ENCODE measurements around the gene BPTF.
"Not testable (repeated sequence)": the region's sequence is repeated elsewhere in the genome, so short reads cannot be mapped to it uniquely, and the experiment has no call there.

BPTF gene

GRCh38 chr17:67902511-67903231 is 77.4 kb downstream of the BPTF start:
- no peak for DNase-seq

GRCh38 chr17:67905298-67905697 is 80.0 kb downstream of the BPTF start:
- not testable (repeated sequence) for DNase-seq

GRCh38 chr17:67910117-67910803 is 85.0 kb downstream of the BPTF start:
- not testable (repeated sequence) for DNase-seq

- no peak for DNase-seq
Observed at GRCh38 chr17:67911059-67911782, 85.9 kb downstream of the BPTF start.

DNA sequence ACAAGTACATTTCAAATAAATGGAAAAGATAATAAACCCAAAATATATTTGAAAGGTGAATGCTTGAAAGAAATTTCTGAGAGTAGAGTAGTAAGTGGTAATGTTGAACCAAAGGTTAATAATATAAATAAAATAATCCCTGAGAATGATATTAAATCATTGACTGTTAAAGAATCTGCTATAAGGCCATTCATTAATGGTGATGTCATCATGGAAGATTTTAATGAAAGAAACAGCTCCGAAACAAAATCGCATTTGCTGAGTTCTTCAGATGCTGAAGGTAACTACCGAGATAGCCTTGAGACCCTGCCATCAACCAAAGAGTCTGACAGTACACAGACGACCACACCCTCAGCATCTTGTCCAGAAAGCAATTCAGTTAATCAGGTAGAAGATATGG is 86.8 kb downstream of the BPTF start:
- no peak for DNase-seq

- no peak for DNase-seq
Observed at GRCh38 chr17:67912656-67913055, 87.4 kb downstream of the BPTF start.

DNA sequence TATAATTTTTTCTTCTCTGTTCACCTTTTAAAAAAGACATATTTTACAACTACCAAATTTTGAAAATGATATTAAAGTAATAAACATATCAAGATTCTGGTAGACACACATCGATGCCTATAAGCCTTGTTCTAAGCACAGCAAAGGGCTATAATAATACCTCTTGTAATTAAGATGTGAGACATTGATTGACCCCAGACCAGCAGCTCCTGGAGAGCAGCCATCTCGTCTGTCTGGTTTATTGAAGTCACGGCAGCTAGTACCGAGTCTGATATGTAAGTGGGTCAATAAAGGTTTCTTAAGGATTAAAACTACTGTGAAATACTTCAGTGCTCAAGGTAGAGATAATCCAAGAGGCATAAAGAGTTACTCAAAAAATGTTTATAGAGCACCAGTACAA is 94.9 kb downstream of the BPTF start:
- DNase-seq: no peak

- no peak for DNase-seq
Observed at GRCh38 chr17:67922503-67922902, 97.2 kb downstream of the BPTF start.

GRCh38 chr17:67928842-67929241 is 103.5 kb downstream of the BPTF start:
- not testable (repeated sequence) for DNase-seq

GRCh38 chr17:67931227-67931626 is 105.9 kb downstream of the BPTF start:
- DNase-seq: no peak

DNA sequence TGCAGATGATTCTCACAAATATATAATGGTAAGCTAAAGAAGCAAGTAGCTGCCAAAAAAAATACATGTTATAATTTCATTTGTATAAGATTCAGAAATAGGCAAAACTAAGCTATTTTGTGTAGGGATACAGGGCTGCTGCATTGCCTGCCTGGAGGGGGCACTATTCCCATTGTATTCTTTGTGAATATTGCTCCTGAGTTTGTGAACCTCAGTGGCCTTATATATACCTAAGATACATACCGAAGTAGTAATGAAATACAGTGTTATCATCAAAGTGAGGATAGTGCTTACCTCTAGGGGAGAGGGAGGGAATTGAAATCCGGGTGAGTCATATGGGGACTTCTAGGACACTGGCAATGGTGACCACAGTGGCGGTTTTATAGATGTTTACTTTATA is 117.5 kb downstream of the BPTF start:
- no peak for DNase-seq

GRCh38 chr17:67944035-67944434 is 118.7 kb downstream of the BPTF start:
- no peak for DNase-seq

- DNase-seq: no peak
Observed at GRCh38 chr17:67946513-67946912, 121.2 kb downstream of the BPTF start.

- DNase-seq: no peak
Observed at GRCh38 chr17:67947325-67947813, 122.1 kb downstream of the BPTF start.

- DNase-seq: no peak
Observed at GRCh38 chr17:67950945-67951344, 125.6 kb downstream of the BPTF start.

- DNase-seq: no peak
Observed at GRCh38 chr17:67959510-67959909, 134.2 kb downstream of the BPTF start.

GRCh38 chr17:67960276-67960675 is 135.0 kb downstream of the BPTF start:
- not testable (repeated sequence) for DNase-seq

DNA sequence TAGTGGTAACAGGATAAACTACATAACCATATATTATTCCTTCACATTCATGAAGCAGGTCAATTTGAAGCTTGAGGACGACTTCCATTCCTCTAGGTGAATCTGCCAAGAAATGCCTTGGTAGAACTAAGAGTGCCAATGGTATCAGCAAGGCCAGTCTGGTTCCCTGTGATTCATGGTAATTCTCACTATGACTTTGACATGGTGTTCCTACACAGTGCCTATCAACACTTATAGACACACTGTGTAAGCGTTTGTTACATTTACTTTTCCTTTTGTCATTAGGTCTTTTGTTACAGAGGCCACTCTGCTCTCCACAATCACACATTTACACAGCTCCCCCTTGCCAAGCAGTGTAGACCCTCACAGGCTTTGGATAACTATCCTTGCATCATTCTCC is 136.9 kb downstream of the BPTF start:
- not testable (repeated sequence) for DNase-seq

- peak in 1 of 2 experiments; percentile 69 for DNase-seq
Observed at GRCh38 chr17:67963145-67963572, 137.9 kb downstream of the BPTF start.

- DNase-seq: no peak
Observed at GRCh38 chr17:67970783-67971182, 145.5 kb downstream of the BPTF start.

DNA sequence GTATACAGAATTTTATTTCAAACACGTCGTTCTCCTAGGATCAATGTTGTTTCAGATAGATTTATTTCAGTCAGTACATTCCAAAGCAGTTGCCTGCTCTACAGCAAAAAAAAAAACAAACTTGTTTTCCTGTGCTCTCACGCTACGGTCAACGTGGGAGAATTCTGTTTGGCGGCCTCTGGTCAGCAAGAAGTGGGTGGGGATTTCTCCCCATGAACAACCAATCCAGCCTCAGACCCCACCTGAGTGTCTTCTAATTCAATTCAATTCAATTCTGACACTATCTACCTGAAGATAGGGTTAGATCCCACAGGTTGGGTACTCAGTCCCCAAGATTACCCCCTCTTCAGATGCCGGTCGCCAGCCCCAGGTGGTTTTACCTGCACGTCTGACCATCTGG is 148.9 kb downstream of the BPTF start:
- no peak for DNase-seq

DNA sequence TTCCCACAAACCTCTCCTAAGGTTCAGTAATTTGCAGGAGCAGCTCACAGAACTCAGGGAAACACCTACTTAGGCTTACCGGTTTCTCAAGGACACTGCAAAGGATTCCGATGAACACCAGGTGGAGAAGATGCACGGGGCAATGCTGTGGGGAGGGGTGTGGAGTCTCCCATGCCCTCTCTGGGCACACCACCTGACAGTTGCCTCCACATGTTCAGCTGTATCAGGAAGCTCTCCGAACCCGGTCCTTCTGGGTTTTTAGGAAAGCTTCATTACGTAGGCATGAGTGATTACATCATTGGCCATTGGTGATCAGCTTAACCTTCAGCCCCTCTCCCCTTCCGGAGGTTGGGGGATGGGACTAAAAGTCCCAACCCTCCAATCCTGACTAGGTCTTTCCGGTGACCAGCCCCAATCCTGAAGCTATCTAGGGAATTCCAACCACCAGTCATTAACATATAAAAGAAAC is 149.3 kb downstream of the BPTF start:
- DNase-seq: no peak

DNA sequence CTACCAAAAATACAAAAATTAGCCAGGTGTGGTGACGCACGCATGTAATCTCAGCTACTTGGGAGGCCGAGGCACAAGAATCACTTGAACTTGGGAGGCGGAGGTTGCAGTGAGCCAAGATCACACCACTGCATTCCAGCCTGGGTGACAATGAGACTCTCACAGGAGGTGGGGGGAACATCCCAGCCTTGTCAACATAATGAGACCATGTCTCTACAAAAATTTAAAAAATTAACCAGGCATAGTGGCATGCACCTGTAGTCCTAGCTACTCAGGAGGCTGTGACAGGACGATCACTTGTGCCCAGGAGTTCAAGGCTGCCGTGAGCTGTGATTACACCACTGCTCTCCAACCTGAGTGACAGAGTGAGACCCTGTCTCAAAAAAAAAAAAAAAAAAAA is 151.0 kb downstream of the BPTF start:
- DNase-seq: not testable (repeated sequence)

- DNase-seq: no peak
Observed at GRCh38 chr17:67980456-67980855, 155.2 kb downstream of the BPTF start.
